Stimulated activated CD4-positive, alpha-beta T cell treated with anti-CD3 and anti-CD28 coated beads, Interleukin-2, amount 100 ng/mL, for 24 hours (primary cell): ENCODE data around the gene SHOC2.

Experiments used
- DNase-seq, 2 donors: peaks; one replicate each; pipeline ENCODE4 v3.0.0-alpha.2; 2020

The SHOC2 gene

DNA sequence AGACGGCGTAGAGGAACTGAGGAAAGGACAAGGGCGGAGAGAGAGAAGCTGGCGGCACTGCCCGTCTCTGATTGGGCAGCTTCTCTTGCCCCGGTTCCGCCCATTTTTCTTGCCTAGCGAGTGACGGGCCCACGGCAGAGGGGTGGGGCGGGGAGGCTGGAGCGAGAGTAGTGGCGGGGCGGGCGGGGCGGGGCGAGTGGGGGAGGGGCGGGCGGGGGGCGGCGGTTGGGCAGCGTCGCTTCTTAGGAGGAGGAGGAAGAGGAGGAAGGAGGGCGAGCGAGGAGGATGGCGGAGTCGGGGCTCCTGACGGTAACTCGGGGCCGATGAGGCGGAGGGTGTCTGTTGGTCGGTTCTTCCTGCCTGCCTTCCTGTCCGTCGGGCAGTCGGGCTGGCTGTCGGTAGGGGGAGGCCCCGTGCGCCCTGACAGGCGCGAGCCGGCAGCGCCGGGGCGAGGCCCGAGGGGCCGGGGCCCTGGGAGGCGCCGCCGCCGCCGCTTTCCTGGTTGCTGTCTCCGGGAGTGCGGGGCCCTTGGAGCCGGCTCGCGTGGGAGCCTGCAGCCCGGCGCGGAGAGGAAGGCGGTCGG lies at the start of gene SHOC2:
TSS of gene SHOC2 (plus strand) at position 256 of the 583 bp plus-strand sequence. CDS start 44,755 bp downstream, outside the sequence.
- DNase-seq, result peak; percentile 96 to 98

DNA sequence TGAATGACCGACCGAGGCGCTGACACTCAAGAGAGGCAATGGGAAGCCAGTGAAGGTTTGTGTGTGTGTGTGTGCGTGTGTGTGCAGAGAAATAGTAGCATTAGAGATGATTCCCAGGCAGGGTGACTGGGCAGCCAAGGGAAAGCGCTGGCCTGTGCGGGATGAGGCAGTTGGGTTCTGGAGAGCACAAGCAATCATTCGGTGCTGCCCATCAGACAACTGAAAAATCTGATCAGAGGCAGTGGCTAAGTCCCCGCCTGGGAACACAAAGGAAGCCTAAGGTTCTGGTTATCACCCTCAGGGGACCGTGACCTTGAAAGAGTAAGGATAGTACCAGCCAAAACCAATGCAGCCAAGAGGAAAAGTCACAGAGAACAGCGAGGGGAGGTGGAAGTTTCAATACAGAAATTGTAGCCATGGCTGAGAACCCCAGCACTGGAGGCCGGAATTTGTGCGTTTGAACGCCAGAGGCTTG lies 48.5 kb upstream of the SHOC2 start:
- no peak for DNase-seq

DNA sequence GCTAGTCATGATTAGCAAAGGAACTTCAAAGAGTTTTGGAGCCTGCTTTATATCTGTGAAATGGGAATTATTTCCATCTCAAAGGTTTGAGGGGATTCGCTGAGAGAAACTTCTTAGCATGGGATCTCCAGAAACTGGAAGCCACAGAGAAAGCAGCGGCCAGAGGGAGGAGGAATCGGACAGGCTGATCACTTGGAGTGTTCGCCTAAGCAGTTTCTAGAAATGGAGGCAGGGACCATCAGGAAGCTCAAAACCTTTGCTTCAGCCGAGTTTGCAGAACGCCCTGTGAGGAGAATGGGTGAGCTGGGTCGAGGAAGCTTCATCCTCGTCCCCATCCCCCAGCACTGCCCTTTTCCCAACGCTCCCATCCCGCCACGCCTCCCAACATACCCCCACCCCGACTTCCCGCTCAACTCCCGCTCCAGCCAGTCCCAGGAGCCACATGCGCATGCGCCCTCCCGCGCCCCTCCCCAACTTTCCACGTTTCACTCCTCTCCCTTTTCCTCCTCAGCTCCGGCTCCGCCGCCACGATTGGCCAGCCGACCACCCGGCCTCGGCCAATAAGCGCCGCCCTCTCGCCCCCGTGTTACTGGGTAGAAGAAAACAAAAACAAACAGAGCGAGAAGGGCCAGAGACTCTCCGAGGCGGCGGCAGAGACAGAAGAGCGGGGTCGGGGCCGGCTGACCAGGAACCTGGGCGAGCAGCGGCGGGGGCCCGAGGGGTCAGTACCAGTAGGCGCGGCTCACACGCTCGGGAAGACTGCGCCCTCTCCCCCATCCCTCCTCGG lies 47.9 kb upstream of the SHOC2 start, which contains the start of gene PDCD4:
TSS of gene PDCD4 (plus strand) at position 631 of the 787 bp plus-strand sequence. CDS start 4,100 bp downstream, outside the sequence.
- peak; percentile 96 to 98 for DNase-seq

DNA sequence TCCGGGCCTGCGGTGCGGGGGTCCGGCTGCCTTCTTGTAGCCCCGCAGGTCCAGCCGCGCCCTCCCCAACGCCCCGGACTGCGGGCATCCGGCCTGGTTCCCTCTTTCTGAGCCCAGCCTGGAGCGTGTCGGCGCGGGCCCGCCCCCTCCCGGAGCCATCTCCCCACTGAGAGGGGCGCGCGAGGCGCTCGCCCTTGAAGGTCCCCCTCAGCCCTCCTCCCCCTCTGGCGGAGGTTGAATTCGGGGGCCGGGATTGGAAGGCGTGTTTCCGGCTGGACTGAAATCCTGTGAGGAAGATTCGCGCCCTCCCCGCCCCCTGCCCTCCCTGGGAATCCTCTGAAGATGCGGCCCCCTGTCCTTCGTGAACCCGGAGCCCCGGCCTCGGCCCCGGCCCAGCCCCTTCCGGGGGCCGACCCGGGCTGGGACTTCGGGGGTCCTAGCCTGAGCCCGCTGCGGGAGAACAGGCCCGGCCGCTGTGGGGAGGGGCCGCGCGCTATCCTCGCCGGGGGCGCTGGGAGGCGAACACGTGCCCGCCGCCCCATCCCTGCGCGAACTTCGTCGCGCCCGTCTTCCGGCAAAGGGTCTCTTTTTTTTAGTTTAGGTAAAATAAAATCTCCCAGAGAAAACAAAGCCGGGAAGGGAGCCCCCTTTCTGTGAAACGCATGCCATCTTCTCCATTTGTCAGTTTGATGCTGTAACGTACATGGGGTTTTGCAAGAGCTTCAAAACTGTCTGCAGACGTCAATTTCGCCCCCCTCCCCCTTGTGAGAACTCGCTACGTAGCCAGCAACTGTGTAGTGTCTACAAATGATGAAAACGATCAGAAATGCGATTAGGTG lies 47.0 kb upstream of the SHOC2 start:
- peak; percentile 71 to 79 for DNase-seq

DNA sequence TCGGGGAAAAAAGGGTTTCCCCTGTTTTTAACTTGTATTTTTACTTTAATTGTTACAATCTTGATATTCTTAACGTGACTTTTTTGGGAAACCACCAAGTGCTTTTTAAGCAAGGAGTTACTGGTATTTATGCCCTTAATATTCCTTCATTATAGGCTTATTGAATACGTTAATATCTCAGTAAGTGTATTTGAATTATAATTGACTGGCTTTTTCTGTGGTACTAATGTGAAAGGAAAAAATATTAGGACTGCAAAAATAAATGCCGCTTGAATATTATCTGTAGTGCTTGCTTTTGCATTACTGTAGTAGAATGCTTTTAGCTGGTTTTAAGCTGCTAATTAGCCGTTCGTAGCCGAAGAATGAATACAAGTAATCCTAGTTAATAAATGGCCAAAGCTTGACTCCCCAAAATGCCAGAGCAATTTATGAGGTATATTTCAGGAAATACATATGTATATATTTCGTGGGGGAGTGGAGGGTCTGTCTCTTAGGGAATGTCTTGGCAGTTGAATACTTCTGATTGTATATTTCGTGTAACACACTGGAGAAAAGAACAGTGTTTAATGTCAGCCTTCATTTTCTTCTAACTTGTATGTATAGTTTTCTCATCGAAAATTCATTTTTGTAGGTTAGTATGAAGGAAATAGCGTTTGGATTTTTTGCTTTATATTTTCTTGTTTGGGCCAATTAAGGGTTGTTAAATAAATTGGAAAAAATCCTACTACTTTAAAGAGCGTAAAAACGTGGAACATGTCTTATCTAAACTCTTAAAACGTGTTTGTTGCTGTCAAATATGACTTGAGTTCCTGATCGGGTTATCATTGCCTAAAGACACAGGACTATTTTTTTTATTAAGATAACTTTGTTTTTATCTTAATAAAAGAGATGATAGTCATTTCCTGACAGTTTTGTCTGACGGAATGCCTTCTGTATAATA lies 46.1 kb upstream of the SHOC2 start:
- no peak for DNase-seq

DNA sequence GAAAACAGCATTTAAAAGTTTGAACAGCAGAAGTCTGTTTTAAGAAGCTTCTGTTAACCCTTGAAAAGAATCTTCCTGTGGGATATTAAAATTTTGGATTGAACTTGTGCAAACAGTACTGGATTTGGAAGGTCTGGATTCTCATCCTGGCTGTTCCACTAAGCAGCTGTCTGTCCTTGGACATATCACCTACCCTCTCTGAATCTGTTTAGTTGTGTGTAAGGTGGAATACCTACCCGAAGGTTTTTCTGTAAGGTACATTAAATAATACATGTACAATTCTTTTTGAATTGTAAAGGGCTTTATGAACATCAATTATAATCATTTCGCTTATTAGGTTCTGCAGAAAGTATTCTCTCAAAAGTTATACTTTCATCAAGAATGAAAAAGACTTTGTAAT lies 45.5 kb upstream of the SHOC2 start:
- no peak for DNase-seq

DNA sequence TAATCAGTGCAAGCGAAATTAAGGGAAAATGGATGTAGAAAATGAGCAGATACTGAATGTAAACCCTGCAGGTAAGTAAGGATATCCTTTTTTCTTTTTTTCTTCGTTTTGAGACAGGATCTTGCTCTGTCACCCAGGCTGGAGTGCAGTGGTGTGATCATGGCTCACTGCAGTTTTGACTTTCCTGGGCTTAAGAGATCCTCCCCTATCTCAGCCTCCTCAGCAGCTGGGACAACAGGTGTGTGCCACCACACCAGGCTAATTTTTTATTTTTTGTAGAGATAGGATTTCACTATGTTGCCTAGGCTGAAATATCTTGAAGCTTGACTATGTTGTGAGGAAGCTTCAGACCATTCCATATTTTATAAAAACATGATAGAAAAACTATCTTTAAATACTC lies 43.4 kb upstream of the SHOC2 start:
- no peak for DNase-seq

DNA sequence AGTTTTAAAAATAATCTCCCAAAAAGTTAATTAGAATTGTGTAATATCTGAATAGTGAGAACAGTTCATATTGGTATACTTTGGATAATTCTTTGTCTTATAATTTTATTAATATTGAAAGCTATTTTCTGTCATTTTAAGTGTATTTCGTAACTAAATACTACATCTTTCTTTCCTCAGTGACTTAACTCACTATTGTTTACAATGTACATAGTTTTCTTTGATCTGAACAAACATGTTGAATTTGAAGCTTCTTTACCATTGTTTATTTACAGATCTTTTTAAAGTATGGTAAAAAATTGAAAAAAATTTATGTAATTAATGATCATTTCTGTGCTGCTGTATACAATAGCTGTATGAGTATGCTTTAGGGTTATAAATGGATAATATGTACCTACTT lies 42.6 kb upstream of the SHOC2 start:
- no peak for DNase-seq

DNA sequence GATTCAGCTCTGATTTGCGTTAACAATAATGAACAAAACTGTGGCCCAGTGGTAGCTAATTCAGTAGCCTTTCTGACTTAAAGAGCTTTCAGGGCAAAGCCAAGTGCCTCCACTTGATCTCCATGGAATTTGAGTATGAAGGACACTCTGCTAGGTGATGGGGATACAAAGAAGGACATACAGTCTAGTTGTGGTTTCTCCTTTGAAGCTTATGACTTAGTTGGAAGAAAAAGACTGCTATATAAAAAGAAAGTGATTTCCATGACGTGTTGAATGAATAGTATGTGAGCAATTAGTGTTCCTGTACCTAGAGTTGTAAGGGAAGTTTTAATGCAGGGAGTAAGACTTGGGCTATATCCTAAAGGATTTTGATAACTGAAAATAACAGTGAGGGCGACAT lies 39.4 kb upstream of the SHOC2 start:
- no peak for DNase-seq

DNA sequence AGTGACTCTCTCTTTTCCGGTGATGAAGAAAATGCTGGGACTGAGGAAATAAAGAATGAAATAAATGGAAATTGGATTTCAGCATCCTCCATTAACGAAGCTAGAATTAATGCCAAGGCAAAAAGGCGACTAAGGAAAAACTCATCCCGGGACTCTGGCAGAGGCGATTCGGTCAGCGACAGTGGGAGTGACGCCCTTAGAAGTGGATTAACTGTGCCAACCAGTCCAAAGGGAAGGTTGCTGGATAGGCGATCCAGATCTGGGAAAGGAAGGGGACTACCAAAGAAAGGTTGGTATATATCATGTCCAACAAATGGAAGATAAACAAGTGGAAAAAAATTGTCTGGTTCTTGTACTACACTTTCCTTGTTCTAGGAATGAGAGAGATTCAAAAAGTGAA lies 38.2 kb upstream of the SHOC2 start:
- DNase-seq, result no peak

DNA sequence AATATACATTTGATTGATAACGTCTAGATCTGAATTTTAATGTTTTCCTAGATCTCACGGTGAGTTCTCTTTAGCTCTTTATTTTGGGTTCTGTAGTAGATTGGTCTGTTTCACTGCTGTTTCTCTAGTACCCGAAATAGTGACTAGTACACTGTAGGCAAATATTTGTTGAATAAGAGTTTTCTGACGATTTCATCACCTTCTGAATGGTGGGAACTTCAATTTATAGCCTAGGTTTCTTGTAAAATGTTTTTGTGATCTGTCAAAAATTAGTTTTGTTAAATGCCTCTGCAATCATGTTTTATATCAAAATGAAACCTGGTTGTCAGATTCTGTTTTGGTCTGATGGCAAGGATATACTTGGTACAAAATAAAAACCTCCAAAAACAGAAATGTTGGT lies 37.5 kb upstream of the SHOC2 start:
- no peak for DNase-seq

DNA sequence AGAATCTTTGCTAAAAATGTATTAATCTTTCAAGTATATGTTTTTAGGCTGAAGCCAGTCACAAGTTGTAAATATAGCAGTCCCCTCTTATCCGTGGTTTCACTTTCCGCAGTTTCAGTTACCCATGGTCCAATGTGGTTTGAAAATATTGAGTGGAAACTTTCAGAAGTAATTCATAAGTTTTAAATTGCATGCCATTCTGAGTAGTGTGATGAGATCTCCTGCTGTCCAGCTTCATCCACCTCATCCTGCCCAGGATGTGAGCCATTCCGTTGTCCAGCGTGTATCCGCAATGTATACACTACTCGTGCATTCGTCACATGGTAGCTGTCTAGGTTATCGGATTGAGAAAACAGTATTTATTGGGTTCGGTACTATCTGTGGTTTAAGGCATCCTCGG lies 35.5 kb upstream of the SHOC2 start:
- DNase-seq, result no peak

DNA sequence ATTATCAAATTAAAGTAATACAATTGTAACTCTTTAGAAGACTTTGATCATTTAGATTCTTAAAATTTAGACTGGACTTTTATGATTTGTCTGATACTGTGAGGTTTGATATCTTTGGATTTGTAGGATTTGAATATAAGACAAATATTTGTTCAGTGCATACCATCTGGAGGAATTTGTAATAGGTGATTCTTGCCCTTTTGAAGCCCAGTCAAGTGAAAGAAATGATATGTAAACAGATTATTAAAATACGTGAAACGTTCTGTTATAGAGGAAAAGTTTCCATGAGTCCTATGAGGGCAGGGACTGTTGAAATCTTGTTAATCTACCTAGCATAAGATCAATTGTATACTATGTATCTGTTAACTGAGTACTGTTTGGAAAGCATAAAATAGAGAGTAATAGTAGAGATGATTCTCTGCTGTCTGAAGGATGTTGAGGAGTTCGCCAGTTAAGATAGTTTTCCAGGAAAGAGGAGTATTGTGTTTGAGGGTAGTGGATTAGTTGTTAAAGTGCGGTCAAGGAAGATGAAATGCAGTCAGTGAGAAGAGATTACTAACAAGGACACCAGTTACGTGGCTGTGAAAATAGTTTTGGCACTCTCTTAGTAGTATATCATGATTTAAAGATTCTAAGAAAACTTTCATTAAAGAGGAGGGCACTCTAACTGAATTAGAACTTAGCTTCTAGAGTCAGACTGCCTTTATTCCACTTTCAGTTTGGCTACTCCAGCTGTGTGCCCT lies 33.3 kb upstream of the SHOC2 start:
- no peak for DNase-seq

DNA sequence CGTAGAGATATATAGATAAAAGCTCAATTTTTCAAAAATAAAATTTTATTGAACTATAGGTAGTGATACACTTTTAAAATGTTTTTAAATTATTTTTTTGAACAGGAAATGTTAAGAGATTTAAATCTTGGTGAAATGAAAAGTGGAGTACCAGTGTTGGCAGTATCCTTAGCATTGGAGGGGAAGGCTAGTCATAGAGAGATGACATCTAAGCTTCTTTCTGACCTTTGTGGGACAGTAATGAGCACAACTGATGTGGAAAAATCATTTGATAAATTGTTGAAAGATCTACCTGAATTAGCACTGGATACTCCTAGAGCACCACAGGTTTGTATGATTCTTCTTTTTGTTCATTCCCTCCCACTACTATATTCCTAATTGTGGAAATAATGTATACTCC lies 31.8 kb upstream of the SHOC2 start:
- no peak for DNase-seq

DNA sequence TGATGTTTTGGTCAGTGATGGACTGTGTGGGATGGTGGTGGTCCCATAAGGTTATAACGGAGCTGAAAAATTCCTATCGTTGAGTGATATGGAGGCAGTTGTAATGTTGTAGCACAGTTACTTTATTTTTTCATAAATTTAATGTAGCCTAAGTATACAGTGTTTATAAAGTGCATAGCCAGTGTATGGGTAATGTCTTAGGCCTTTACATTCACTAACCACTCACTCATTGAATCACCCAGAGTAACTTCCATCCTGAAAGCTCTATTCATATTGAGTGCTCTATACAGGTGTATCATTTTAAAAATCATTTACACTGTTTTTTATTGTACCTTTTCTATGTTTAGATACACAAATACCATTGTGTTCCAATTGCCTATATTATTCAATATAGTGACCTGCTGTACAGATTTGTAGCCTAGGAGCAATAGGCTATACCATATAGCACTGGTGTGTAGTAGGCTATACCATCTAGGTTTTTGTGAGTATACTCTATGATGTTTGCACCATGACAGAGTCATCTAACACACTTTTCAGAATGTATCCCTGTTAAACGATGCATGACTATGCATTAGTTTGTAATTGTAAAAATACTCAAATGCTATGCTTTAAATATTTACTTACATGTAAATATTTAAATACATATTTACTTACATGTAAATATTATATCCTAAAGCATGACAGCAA lies 26.7 kb upstream of the SHOC2 start:
- no peak for DNase-seq

DNA sequence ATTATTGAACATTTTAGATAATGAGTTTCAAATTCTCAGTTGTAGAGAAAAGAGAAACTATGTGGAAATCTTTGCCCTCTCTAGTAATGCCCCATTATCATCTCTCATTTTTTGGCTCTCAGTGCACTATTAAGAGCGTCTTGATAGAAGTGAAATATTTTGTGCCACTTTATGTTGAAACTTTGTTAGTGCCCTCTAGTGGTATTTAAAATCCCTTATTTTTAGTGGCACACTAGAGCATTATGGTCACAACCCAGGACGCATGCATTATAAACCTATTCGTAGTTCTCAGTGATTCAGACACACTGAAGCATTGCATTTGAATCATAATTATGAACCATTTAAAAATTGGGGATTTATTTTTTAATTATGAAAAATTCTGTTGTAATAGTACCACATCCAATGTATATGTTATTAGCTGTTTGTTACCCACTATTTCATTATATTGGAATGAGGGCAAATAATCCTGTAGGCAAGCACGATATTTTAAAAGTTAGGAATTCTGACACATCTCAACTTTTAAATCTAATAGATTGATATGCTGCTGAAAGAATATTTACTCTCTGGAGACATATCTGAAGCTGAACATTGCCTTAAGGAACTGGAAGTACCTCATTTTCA lies 25.7 kb upstream of the SHOC2 start:
- DNase-seq, result no peak

DNA sequence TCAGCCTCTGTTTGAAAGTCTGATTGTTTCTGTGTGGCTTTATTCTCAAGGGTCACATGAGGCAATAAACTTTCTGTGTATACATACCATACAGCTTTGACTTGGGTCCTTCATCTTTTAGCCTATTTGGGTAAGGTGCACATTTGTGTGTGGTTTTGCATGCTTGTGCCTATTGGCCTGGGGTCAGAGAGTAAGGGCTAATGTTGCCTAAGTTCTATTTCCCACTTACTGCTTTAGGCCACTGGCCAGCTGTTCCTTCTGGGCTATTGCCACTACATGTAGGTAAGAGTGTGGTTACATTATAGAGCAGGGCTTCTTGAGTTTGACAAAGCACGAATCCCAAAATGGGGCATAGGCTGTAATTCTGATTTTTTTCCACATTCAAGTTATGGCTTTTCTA lies 22.2 kb upstream of the SHOC2 start:
- no peak for DNase-seq

DNA sequence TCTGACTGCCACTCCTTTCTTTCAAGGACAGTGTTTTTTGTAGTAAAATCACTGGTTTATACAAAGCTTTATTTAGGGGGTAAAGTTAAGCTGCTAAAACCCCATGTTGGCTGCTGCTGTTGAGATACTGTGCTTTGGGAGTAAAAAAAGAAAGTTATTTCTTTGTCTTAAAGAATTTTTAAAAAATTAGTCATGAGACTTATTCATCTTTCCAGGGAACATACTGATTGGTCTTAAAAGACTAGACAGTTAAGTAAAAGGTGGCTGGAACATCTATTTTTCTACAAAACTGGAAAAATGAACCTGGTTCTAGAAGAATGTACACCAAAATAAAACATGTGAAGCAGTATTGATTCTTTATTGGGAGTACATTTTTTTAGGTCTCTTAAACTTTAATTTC lies 21.0 kb upstream of the SHOC2 start:
- no peak for DNase-seq

DNA sequence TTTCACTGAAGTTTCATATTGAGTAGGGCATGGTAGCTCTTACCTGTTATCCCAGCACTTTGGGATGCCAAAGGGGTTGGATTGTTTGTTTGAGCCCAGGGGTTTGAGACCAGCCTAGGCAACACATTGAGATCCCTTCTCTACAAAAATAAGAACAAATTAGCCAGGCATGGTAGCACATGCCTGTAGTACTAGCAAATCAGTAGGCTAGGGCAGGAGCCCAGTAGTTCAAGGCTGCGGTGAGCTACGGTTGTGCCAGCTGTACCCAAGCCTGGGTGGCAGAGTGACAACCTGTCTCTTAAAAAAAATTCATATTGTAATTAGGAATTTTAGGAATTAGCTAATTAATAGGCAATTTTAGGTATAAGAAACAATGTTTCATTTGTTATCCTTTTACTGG lies 18.4 kb upstream of the SHOC2 start:
- DNase-seq, result no peak
